SK-N-SH (cell line): Measurements from ENCODE around the gene RAP1GAP. TPM values are rescaled to one million over a fixed set of nuclear protein-coding genes. Genes with fewer than 3 reads are reported as not detected.

Experiments
- CTCF ChIA-PET: fragments of 300-600, 350-600 bp; formaldehyde crosslinking; extraction: SDS; loops from one replicate; lab custom pipeline; 2021; lab: Yijun Ruan, JAX
- POLR2A ChIA-PET: fragments of 350-600 bp; sonication (Branson Sonifier 250); formaldehyde crosslinking; extraction: SDS; loops from one replicate; lab custom pipeline; 2020; ENCODE audit warnings: antibody characterized with exemption, inconsistent platforms; lab: Yijun Ruan, JAX
- DNase-seq: peaks from one replicate; pipeline ENCODE4 v3.0.0; 2012
- H2AFZ ChIP-seq: fragments of 200-600 bp; sonication (generic); 2 replicates; pipeline ENCODE4 v1.8.1; 2016; ENCODE audit warnings: antibody characterized with exemption, mild to moderate bottlenecking, low read depth
- H3F3A ChIP-seq: fragments of 200-600 bp; sonication (generic); replicated peaks from 2 replicates; pipeline ENCODE3; 2016; ENCODE audit warnings: antibody characterized with exemption, mild to moderate bottlenecking; ENCODE audit not compliant: insufficient read depth
- H3K27ac ChIP-seq, 2 experiments: fragments of 200-500 bp in 1 of 2; fragments of 200-600 bp in 1 of 2; sonication (Bioruptor generic) in 1 of 2; sonication (generic), shearing (Covaris generic) in 1 of 2; 2 replicates each; pipeline versions ENCODE4 v1.5.1 to v1.6.1; 2014 to 2016; ENCODE audit warnings: low read depth in 2 of 2, inconsistent platforms in 1 of 2, low read length in 1 of 2, mild to moderate bottlenecking in 1 of 2, mixed read lengths in 1 of 2
- H3K27me3 ChIP-seq: fragments of 200-600 bp; sonication (generic), shearing (Covaris generic); 2 replicates; pipeline ENCODE4 v1.6.1; 2016; ENCODE audit warnings: mixed run types; ENCODE audit not compliant: insufficient read depth
- H3K36me3 ChIP-seq, 2 experiments: fragments of 200-500 bp in 1 of 2; fragments of 200-600 bp in 1 of 2; sonication (Bioruptor generic) in 1 of 2; sonication (generic) in 1 of 2; replicated peaks in 1 of 2; 2 replicates each; pipeline versions ENCODE3 to v1.5.1; 2014 to 2016; ENCODE audit warnings: low read length in 1 of 2, mild to moderate bottlenecking in 1 of 2; ENCODE audit not compliant: insufficient read depth in 2 of 2, control insufficient read depth in 1 of 2
- H3K4me1 ChIP-seq, 2 experiments: fragments of 200-500 bp in 1 of 2; fragments of 200-600 bp in 1 of 2; sonication (Bioruptor generic) in 1 of 2; sonication (generic), shearing (Covaris generic) in 1 of 2; 2 replicates each; pipeline versions ENCODE4 v1.5.1 to v1.6.1; 2014 to 2016; ENCODE audit warnings: low read depth in 1 of 2, low read length in 1 of 2, mixed run types in 1 of 2; ENCODE audit not compliant: insufficient read depth in 2 of 2, control insufficient read depth in 1 of 2
- H3K4me2 ChIP-seq: fragments of 200-600 bp; sonication (generic), shearing (Covaris generic); 2 replicates; pipeline ENCODE4 v1.6.1; 2017; ENCODE audit warnings: mixed run types
- H3K4me3 ChIP-seq, 2 experiments: fragments of 200-500 bp in 1 of 2; fragments of 200-600 bp in 1 of 2; sonication (Bioruptor generic) in 1 of 2; sonication (generic), shearing (Covaris generic) in 1 of 2; 2 replicates each; pipeline versions ENCODE4 v1.5.1 to v1.8.1; 2014 to 2016; ENCODE audit warnings: low read depth in 2 of 2, inconsistent platforms in 1 of 2, low read length in 1 of 2, mild to moderate bottlenecking in 1 of 2, mixed read lengths in 1 of 2, moderate library complexity in 1 of 2
- H3K79me2 ChIP-seq: fragments of 200-600 bp; sonication (generic); 2 replicates; pipeline ENCODE4 v1.8.1; 2017; ENCODE audit warnings: mild to moderate bottlenecking; ENCODE audit not compliant: insufficient read depth
- H3K9ac ChIP-seq: fragments of 200-600 bp; sonication (generic); 2 replicates; pipeline ENCODE4 v1.6.1; 2017; ENCODE audit warnings: mixed run types
- H3K9me2 ChIP-seq: fragments of 200-600 bp; sonication (generic); 2 replicates; pipeline ENCODE4 v1.6.1; 2017; ENCODE audit warnings: mixed run types
- H3K9me3 ChIP-seq: fragments of 200-600 bp; sonication (generic); 2 replicates; pipeline ENCODE4 v1.6.1; 2017; ENCODE audit warnings: mixed run types, mild to moderate bottlenecking, moderate library complexity
- H4K20me1 ChIP-seq: fragments of 200-600 bp; sonication (generic); 2 replicates; pipeline ENCODE4 v1.6.1; 2017; ENCODE audit warnings: mild to moderate bottlenecking, mixed run types; ENCODE audit not compliant: insufficient read depth
- ELF1 ChIP-seq: IDR thresholded peaks from 2 replicates; pipeline ENCODE4 v1.4.0; 2012
- FOSL2 ChIP-seq: IDR thresholded peaks from 2 replicates; pipeline ENCODE4 v1.4.0; 2012; ENCODE audit warnings: low read depth, mild to moderate bottlenecking, moderate library complexity, borderline replicate concordance
- FOXJ3 ChIP-seq: sonication (generic); formaldehyde crosslinking; IDR thresholded peaks from 2 replicates; pipeline ENCODE4 v1.5.1; 2020; ENCODE audit warnings: mild to moderate bottlenecking, missing genetic modification reagents
- FOXM1 ChIP-seq: IDR thresholded peaks from 2 replicates; pipeline ENCODE4 v1.4.0; 2012; ENCODE audit warnings: low read depth, mild to moderate bottlenecking
- GATA2 ChIP-seq: sonication (generic); formaldehyde crosslinking; IDR thresholded peaks from 2 replicates; pipeline ENCODE4 v1.5.0; 2020; ENCODE audit warnings: mild to moderate bottlenecking, missing genetic modification reagents
- IRF3 ChIP-seq: fragments of 150-350 bp; IDR thresholded peaks from 2 replicates; pipeline ENCODE4 v1.6.1; 2016; ENCODE audit warnings: mild to moderate bottlenecking, low read depth, low read length
- JUND ChIP-seq: IDR thresholded peaks from 2 replicates; pipeline ENCODE4 v1.4.0; 2012
- POLR2AphosphoS5 ChIP-seq: IDR thresholded peaks from 2 replicates; pipeline ENCODE4 v1.6.1; 2012; ENCODE audit warnings: low read depth, low read length
- RAD21 ChIP-seq: IDR thresholded peaks from 2 replicates; pipeline ENCODE4 v1.6.1; 2012; ENCODE audit warnings: mild to moderate bottlenecking, low read length
- REST ChIP-seq: IDR thresholded peaks from 2 replicates; pipeline ENCODE4 v1.6.1; 2012; ENCODE audit warnings: mild to moderate bottlenecking, low read depth, low read length, moderate library complexity
- TCF12 ChIP-seq: IDR thresholded peaks from 2 replicates; pipeline ENCODE4 v1.4.0; 2012
- USF1 ChIP-seq: IDR thresholded peaks from 2 replicates; pipeline ENCODE4 v1.4.0; 2012; ENCODE audit warnings: low read depth, borderline replicate concordance
- WGBS: methylation state at CpG from one replicate; pipeline ENCODE4 v1.1.6; 2017; ENCODE audit warnings: low lambda C conversion rate; 5-methylcytosine and 5-hydroxymethylcytosine counted together
- polyA plus RNA-seq, 3 experiments: library from polyadenylated mRNA; depleted of rRNA; stranded (reverse); fragments of >200 nt; gene quantifications; 2 replicates each; pipeline ENCODE4 v1.2.3, GENCODE V29; 2012
- TF ChIP-seq, protein P1 (sequence below): fragments of 200-600 bp; sonication (generic); IDR thresholded peaks from 2 replicates; pipeline ENCODE4 v1.6.1; 2017; ENCODE audit warnings: antibody characterized with exemption, mild to moderate bottlenecking, moderate library complexity
- TF ChIP-seq, protein P2 (sequence below): IDR thresholded peaks from 2 replicates; pipeline ENCODE4 v1.4.0; 2012; ENCODE audit warnings: low read depth, borderline replicate concordance

Gene RAP1GAP
- polyA plus RNA-seq, 1 of the 3 experiments (the other 2 are of a cell fraction): 0.99 TPM

- Histone ChIP-seq H3K9me3 (no peaks in the 10 kb centered on the region), H3K4me2 (no peak overlapping the region), H3K79me2 (no peaks in the 10 kb centered on the region), H3K9ac (no peak overlapping the region), H4K20me1 (no peaks in the 10 kb centered on the region), H2AFZ (no peak overlapping the region), H3F3A (no peaks in the 10 kb centered on the region), H3K4me1 (peaks cover 0 to 7% of the 10 kb centered on the region in 2 experiments; a peak in 1 of 4 replicates), H3K36me3 (no peaks in the 10 kb centered on the region), H3K27ac (no peak overlapping the region), H3K4me3 (no peak overlapping the region), H3K9me2 (no peaks in the 10 kb centered on the region), H3K27me3 (peaks cover 2% of the 10 kb centered on the region; the same call in 1 of the 2 replicates)
- CTCF ChIA-PET: interaction anchor here (0.6 to 2.3 kb wide), 5 partner anchors 16 to 387 kb away, joined by 3 to 5 read pairs (median 5); partner anchors contain the start of gene RAP1GAP
- TF ChIP-seq FOXJ3 (CRISPR knock-in tag): no peak
- TF ChIP-seq RAD21: no peak
- no peak for TF ChIP-seq FOXM1
- no peak for TF ChIP-seq IRF3
- TF ChIP-seq GATA2 (CRISPR knock-in tag): no peak
- TF ChIP-seq TCF12: no peak
- no peak for TF ChIP-seq JUND
- no peak for TF ChIP-seq POLR2AphosphoS5
- TF ChIP-seq ELF1: no peak
- TF ChIP-seq, protein P1, sequence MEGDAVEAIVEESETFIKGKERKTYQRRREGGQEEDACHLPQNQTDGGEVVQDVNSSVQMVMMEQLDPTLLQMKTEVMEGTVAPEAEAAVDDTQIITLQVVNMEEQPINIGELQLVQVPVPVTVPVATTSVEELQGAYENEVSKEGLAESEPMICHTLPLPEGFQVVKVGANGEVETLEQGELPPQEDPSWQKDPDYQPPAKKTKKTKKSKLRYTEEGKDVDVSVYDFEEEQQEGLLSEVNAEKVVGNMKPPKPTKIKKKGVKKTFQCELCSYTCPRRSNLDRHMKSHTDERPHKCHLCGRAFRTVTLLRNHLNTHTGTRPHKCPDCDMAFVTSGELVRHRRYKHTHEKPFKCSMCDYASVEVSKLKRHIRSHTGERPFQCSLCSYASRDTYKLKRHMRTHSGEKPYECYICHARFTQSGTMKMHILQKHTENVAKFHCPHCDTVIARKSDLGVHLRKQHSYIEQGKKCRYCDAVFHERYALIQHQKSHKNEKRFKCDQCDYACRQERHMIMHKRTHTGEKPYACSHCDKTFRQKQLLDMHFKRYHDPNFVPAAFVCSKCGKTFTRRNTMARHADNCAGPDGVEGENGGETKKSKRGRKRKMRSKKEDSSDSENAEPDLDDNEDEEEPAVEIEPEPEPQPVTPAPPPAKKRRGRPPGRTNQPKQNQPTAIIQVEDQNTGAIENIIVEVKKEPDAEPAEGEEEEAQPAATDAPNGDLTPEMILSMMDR: no peak
- TF ChIP-seq FOSL2: no peak
- no peak for TF ChIP-seq USF1
- TF ChIP-seq, protein P2, sequence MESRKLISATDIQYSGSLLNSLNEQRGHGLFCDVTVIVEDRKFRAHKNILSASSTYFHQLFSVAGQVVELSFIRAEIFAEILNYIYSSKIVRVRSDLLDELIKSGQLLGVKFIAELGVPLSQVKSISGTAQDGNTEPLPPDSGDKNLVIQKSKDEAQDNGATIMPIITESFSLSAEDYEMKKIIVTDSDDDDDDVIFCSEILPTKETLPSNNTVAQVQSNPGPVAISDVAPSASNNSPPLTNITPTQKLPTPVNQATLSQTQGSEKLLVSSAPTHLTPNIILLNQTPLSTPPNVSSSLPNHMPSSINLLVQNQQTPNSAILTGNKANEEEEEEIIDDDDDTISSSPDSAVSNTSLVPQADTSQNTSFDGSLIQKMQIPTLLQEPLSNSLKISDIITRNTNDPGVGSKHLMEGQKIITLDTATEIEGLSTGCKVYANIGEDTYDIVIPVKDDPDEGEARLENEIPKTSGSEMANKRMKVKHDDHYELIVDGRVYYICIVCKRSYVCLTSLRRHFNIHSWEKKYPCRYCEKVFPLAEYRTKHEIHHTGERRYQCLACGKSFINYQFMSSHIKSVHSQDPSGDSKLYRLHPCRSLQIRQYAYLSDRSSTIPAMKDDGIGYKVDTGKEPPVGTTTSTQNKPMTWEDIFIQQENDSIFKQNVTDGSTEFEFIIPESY: no peak
- TF ChIP-seq REST: no peak
- POLR2A ChIA-PET: no interaction called here
- DNase-seq: no peak
- WGBS: 77% methylated on average over 2 of the region's 2 CpGs
Measured at GRCh38 chr1:21641076-21641475, 28.1 kb downstream of the RAP1GAP start.
